Neural cell (in vitro differentiated cells): ENCODE data around the gene KRTAP2-1. TPM values are rescaled to one million over a fixed set of nuclear protein-coding genes. Genes with fewer than 3 reads are reported as not detected.

Experiments
- H2AFZ ChIP-seq: fragments of 200-600, 300-800 bp; sonication (generic), shearing (Covaris generic); 2 replicates; pipeline ENCODE4 v1.6.0; 2014; ENCODE audit warnings: low read depth, mild to moderate bottlenecking, antibody characterized with exemption, low read length, moderate library complexity
- H3F3A ChIP-seq: fragments of 200-600 bp; shearing (Covaris generic); 2 replicates; pipeline ENCODE4 v1.6.1; 2016; ENCODE audit warnings: mild to moderate bottlenecking, moderate library complexity, mixed read lengths, antibody characterized with exemption, low read length; ENCODE audit not compliant: insufficient read depth, poor library complexity, severe bottlenecking
- H3K27ac ChIP-seq: fragments of 200-600, 300-800 bp; sonication (generic), shearing (Covaris generic); 2 replicates; pipeline ENCODE4 v1.5.1; 2014; ENCODE audit warnings: mild to moderate bottlenecking, low read length, moderate library complexity
- H3K27me3 ChIP-seq: fragments of 300-800, 200-600 bp; sonication (generic), shearing (Covaris generic); 2 replicates; pipeline ENCODE4 v1.6.0; 2014; ENCODE audit warnings: mild to moderate bottlenecking, low read depth, low read length, moderate library complexity; ENCODE audit not compliant: insufficient read depth
- H3K36me3 ChIP-seq: fragments of 300-800, 200-600 bp; sonication (generic), shearing (Covaris generic); 2 replicates; pipeline ENCODE4 v1.5.1; 2014; ENCODE audit warnings: mild to moderate bottlenecking, antibody characterized with exemption, low read length, moderate library complexity; ENCODE audit not compliant: insufficient read depth
- H3K4me2 ChIP-seq: fragments of 300-800, 200-600 bp; sonication (generic), shearing (Covaris generic); 2 replicates; pipeline ENCODE4 v1.6.0; 2014; ENCODE audit warnings: mild to moderate bottlenecking, low read length
- H3K4me3 ChIP-seq: fragments of 300-800, 200-600 bp; sonication (generic), shearing (Covaris generic); 2 replicates; pipeline ENCODE4 v1.5.1; 2014; ENCODE audit warnings: mild to moderate bottlenecking, low read length, moderate library complexity
- H3K79me2 ChIP-seq: fragments of 200-600 bp; shearing (Covaris generic); replicated peaks from 2 replicates; pipeline ENCODE4 v1.6.0; 2014; ENCODE audit warnings: mild to moderate bottlenecking, low read length, moderate library complexity; ENCODE audit not compliant: insufficient read depth
- H3K9ac ChIP-seq: fragments of 300-800, 200-600 bp; sonication (generic), shearing (Covaris generic); 2 replicates; pipeline ENCODE4 v1.6.1; 2016; ENCODE audit warnings: mild to moderate bottlenecking, low read length, mixed read lengths
- H3K9me2 ChIP-seq: fragments of 200-600 bp; shearing (Covaris generic); 2 replicates; pipeline ENCODE4 v1.6.1; 2016; ENCODE audit warnings: mild to moderate bottlenecking, low read length, mixed read lengths; ENCODE audit not compliant: insufficient read depth
- H3K9me3 ChIP-seq: fragments of 200-600, 300-800 bp; sonication (generic), shearing (Covaris generic); 2 replicates; pipeline ENCODE4 v1.6.1; 2016; ENCODE audit warnings: mild to moderate bottlenecking, mixed run types, low read length, moderate library complexity, mixed read lengths
- H4K20me1 ChIP-seq: fragments of 200-600 bp; shearing (Covaris generic); 2 replicates; pipeline ENCODE4 v1.6.1; 2016; ENCODE audit warnings: mild to moderate bottlenecking, mixed run types; ENCODE audit not compliant: insufficient read depth
- CTCF ChIP-seq: fragments of 450-650 bp; IDR thresholded peaks from 2 replicates; pipeline ENCODE4 v1.5.1; 2014; ENCODE audit warnings: antibody characterized with exemption, mild to moderate bottlenecking, moderate library complexity; ENCODE audit not compliant: poor library complexity, severe bottlenecking
- EP300 ChIP-seq: fragments of 450-650 bp; conservative IDR thresholded peaks from 2 replicates; pipeline ENCODE4 v1.6.1; 2014; ENCODE audit warnings: antibody characterized with exemption, mild to moderate bottlenecking, moderate library complexity; ENCODE audit not compliant: poor library complexity, severe bottlenecking
- EZH2 ChIP-seq: fragments of 200-600, 300-800 bp; shearing (Covaris generic), sonication (generic); IDR thresholded peaks from 2 replicates; pipeline ENCODE4 v1.6.1; 2014; ENCODE audit warnings: antibody characterized with exemption, low read length, borderline replicate concordance, mild to moderate bottlenecking; ENCODE audit not compliant: insufficient read depth, poor library complexity, severe bottlenecking
- MXI1 ChIP-seq: fragments of 450-650 bp; conservative IDR thresholded peaks from 2 replicates; pipeline ENCODE4 v1.6.1; 2014; ENCODE audit warnings: antibody characterized with exemption, mild to moderate bottlenecking; ENCODE audit not compliant: poor library complexity, severe bottlenecking
- POLR2AphosphoS5 ChIP-seq: IDR thresholded peaks from 2 replicates; pipeline ENCODE4 v1.6.1; 2012
- RAD21 ChIP-seq: fragments of 450-650 bp; conservative IDR thresholded peaks from 2 replicates; pipeline ENCODE4 v1.6.1; 2014; ENCODE audit warnings: antibody characterized with exemption, mild to moderate bottlenecking, moderate library complexity
- REST ChIP-seq: IDR thresholded peaks from 2 replicates; pipeline ENCODE4 v1.6.1; 2012; ENCODE audit warnings: borderline replicate concordance
- SMC3 ChIP-seq: fragments of 450-650 bp; conservative IDR thresholded peaks from 2 replicates; pipeline ENCODE4 v1.6.1; 2014; ENCODE audit warnings: antibody characterized with exemption, mild to moderate bottlenecking, moderate library complexity; ENCODE audit not compliant: poor library complexity
- TAF1 ChIP-seq: IDR thresholded peaks from 2 replicates; pipeline ENCODE4 v1.6.1; 2012; ENCODE audit warnings: low read depth
- polyA plus RNA-seq: library from polyadenylated mRNA; depleted of rRNA; stranded (reverse); fragments of >200 nt; gene quantifications from 2 replicates; pipeline ENCODE4 v1.2.3, GENCODE V29; 2014

The KRTAP2-1 gene
- polyA plus RNA-seq, 1 donor from 2014 or later: not detected

GRCh38 chr17:41061964-41062363 is 14.8 kb upstream of the KRTAP2-1 start:
- no peaks in the 10 kb centered on the region for H3K9me2 ChIP-seq
- H2AFZ ChIP-seq: no peak overlapping the region
- H3K9me3 ChIP-seq: no peaks in the 10 kb centered on the region
- H3K4me3 ChIP-seq: no peak overlapping the region
- H3K27ac ChIP-seq: no peak overlapping the region
- TF ChIP-seq EZH2 (no peak), MXI1 (no peak), SMC3 (no peak), REST (no peak), EP300 (no peak), RAD21 (no peak), TAF1 (no peak), POLR2AphosphoS5 (no peak), CTCF (no peak)
- H3K9ac ChIP-seq: no peak overlapping the region
- H3K27me3 ChIP-seq: no peaks in the 10 kb centered on the region
- H3K79me2 ChIP-seq: no peaks in the 10 kb centered on the region
- no peak overlapping the region for H3K4me2 ChIP-seq
- H4K20me1 ChIP-seq: no peaks in the 10 kb centered on the region
- H3F3A ChIP-seq: no peaks in the 10 kb centered on the region
- no peaks in the 10 kb centered on the region for H3K36me3 ChIP-seq

GRCh38 chr17:41060052-41060604 is 13.0 kb upstream of the KRTAP2-1 start, which contains the start of gene KRTAP2-3:
Gene KRTAP2-3 (minus strand): TSS chr17:41060114. CDS start chr17:41060050, 64 bp downstream.
- H2AFZ ChIP-seq: no peak within 1 kb of the TSS

More at GRCh38 chr17:41060052-41060604, 13.0 kb upstream of the KRTAP2-1 start, which contains the start of gene KRTAP2-3:
- Histone ChIP-seq H4K20me1 (no peaks in the 10 kb centered on the region), H3K9ac (no peak within 1 kb of the TSS), H3K9me2 (no peaks in the 10 kb centered on the region), H3K9me3 (no peaks in the 10 kb centered on the region), H3F3A (no peaks in the 10 kb centered on the region), H3K36me3 (no peaks in the 10 kb centered on the region), H3K4me2 (no peak within 1 kb of the TSS), H3K4me3 (no peak within 1 kb of the TSS), H3K27me3 (no peaks in the 10 kb centered on the region), H3K27ac (no peak within 1 kb of the TSS), H3K79me2 (no peaks in the 10 kb centered on the region)
- no peak for TF ChIP-seq POLR2AphosphoS5
- no peak for TF ChIP-seq MXI1
- no peak for TF ChIP-seq SMC3
- TF ChIP-seq EZH2: no peak
- no peak for TF ChIP-seq CTCF
- no peak for TF ChIP-seq RAD21
- TF ChIP-seq TAF1: no peak
- no peak for TF ChIP-seq EP300
- TF ChIP-seq REST: no peak
